ENCODE measurements around the gene MRPL55.

- no peak for TF ChIP-seq EZH2 (IDR thresholded peaks at IDR 0.05; ENCODE audit: insufficient read depth, poor library complexity, severe bottlenecking)
- no peak for TF ChIP-seq EZH2phosphoT487 (IDR thresholded peaks at IDR 0.05; ENCODE audit: insufficient read depth, low read depth)
Observed at GRCh38 chr1:228076796-228077430, 32.2 kb downstream of the MRPL55 start.
